Stimulated activated CD8-positive, alpha-beta memory T cell treated with anti-CD3 and anti-CD28 coated beads, Interleukin-7, amount 100 ng/mL, for 1 hour (primary cell): ENCODE results near the gene DAD1.
A peak's percentile ranks its signal among the peaks of the same experiment; 100 is the strongest.
"Not testable (repeated sequence)": the region's sequence is repeated elsewhere in the genome, so short reads cannot be mapped to it uniquely, and the experiment has no call there.

Experiments
- DNase-seq, 2 donors: peaks; one replicate each; pipeline ENCODE4 v3.0.0-alpha.2; 2020; ENCODE audit warnings: low read depth in 2 of 2

Gene DAD1

DNA sequence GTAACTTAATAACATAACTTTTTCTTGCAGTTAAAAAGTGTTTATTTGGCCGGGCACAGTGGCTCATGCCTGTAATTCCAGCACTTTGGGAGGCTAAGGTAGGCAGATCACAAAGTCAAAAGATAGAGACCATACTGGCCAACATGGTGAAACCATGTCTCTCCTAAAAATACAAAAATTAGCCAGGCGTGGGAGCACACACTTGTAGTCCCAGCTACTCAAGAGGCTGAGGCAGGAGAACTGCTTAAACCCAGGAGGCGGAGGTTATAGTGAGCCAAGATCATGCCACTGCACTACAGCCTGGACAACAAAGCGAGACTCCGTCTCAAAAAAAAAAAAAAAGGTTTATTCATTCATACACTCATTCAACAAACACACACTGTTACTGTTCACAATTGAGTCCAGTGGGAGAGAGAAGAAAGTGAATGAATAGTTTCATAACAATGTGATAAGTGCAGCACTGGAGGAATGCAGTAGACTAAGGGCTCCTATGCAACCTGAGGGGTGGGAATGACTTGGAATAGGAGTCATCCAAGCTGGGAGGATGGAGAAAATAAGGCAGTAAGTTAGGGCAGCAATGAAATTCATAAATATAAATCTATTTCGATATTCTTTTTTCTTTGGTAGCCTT, 19.8 kb downstream of the DAD1 start:
- no peak for DNase-seq

DNA sequence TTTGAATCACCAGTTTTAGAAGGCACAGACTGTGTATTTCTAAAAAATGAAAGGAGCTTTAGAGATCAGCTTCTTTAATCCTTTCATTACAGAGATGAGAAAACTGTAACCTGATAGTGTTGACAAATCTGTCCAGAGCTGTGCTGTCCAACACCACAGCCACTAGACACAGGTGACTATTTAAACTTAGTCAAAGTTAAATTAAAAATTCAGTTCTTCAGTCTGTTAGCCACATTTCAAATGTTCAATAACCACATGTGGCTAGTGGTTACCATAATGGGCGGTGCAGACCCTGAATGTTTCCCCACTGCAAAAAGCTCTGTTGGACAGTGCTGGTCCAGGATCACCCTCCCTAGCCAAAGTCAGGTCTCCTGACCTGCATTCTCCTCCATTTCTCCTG, 21.6 kb downstream of the DAD1 start:
- DNase-seq = no peak

DNA sequence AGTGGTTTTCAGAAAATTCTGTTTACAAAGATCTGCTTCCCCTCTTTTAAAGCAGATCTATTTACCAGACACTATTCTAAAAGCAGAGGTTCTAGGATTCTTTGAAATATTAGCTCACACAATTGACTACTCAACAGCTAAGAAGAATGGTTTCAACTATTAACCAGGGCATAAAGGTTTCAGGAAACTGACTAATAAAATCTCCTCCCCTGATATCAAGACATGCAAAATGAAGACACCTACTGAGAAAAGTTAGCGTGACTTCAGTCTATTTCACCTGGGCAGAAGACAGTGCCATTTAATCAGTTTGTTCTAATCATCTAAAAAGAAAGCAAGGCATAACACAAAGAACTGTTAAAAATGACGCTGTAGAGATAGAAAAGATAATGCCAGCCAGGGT, 22.2 kb downstream of the DAD1 start:
- no peak for DNase-seq

- DNase-seq = not testable (repeated sequence)
Measured at GRCh38 chr14:22566266-22566665, 22.8 kb downstream of the DAD1 start.

- DNase-seq = no peak
Measured at GRCh38 chr14:22565391-22565945, 23.6 kb downstream of the DAD1 start.

DNA sequence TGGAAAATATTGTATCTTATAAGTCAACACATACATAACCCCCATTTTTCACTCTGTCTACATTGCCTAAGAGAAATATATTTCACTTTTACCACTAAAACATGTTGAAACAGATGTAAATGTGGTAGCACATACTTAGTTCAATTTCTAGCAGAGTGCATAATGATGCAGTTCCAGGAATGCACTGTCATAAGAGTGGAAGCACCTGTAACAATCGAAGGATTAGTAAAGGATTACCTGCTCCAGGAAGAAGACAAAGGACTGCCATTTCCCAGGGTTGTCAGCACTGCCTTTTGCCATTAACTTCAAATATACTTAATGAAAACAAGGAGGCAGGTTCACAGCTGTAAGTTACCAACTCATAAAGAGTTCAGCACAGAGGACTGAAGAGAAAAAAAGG, 24.6 kb downstream of the DAD1 start:
- no peak for DNase-seq

GRCh38 chr14:22563987-22564386, 25.0 kb downstream of the DAD1 start:
- no peak for DNase-seq

GRCh38 chr14:22561661-22562579, 27.1 kb downstream of the DAD1 start:
- DNase-seq = peak in 1 of 2 donors; percentile 53

- DNase-seq = no peak
Measured at GRCh38 chr14:22561366-22561660, 27.7 kb downstream of the DAD1 start.

GRCh38 chr14:22560662-22561365, 28.2 kb downstream of the DAD1 start:
- no peak for DNase-seq

- DNase-seq = no peak
Measured at GRCh38 chr14:22559041-22559440, 30.0 kb downstream of the DAD1 start.

DNA sequence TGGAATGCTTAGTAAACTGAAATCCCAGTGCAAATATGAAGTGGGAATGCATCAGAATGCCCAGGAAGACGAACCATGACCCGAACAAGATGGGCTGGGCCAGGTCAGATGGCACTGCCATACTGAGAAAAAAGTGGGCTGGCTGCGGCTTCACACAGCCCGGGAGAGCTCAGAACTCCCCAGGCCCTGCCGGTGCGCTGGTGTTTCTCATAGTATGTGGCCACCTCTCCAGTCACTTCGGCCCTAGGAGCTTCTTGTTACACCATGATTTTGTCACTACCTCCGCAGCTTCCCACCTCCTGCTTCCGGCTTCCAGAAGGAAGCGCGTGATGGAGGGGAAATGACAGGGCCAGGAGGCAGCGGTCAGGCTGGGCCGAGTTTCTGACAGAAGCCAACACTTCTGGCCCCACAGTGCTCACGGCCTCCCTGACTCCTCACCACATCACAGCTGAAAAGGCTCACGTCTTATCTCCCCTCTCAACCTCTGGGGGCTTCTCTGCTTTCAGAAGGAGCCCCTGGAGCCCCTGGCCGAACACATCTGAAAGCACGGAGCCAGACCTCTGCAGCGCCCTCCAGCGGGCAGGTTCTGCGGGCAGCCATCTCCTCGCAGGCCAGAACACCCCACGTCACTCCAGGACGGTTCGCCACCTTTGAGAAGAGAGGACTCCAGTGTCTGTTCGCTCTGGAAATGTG, 30.7 kb downstream of the DAD1 start:
- no peak for DNase-seq

DNA sequence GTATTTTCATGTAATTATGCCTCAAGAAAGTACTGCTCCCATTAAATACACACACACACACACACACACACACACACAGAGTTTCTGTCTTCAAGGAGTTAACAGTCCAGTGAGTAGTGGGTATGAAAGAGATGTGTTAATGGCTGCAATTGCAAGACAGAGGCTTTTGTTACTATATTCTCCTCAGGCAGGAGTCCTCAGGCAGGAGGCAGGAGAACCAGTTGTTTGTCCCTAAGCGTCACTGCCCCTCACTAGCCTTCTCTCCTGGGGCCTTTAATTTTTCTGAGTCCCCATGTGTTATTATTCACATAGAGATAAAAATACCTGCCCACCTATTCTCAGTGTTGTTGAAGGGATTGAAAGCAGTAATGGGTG, 31.2 kb downstream of the DAD1 start:
- DNase-seq = no peak

DNA sequence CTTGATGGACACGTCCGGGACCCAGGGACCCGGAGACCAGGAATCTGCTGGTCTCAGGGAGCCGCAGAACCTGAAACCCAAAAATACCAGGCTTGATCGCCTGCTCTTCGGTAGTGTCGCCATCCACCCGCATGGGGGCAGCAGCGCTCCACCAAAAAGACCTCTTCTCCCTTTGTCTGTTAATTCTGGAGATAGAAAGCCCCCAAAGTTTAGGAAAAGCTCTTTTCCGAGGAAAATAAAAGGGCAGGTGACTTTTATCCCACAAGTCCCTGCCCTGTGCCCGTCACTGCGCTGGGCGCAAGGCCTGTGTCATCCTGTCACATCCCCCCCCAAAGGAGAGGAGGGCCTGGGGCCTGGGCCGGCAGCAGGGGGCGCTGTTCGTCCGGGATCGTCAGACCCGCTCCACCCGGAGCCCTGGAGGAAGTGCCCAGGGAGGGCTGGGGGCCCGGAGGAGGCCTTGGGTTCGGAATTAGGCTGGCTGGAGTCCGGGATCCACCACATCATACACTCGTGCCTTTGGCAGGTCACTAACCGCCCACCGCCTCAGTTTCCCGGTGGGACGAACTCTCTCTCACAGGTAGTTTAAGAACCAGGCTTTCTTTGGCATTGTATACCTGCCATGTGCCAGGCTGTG, 31.9 kb downstream of the DAD1 start:
- peak; percentile 80 to 92 for DNase-seq

- peak; percentile 90 to 93 for DNase-seq
Measured at GRCh38 chr14:22556021-22556989, 32.7 kb downstream of the DAD1 start.

- DNase-seq = no peak
Measured at GRCh38 chr14:22555384-22556011, 33.5 kb downstream of the DAD1 start.

DNA sequence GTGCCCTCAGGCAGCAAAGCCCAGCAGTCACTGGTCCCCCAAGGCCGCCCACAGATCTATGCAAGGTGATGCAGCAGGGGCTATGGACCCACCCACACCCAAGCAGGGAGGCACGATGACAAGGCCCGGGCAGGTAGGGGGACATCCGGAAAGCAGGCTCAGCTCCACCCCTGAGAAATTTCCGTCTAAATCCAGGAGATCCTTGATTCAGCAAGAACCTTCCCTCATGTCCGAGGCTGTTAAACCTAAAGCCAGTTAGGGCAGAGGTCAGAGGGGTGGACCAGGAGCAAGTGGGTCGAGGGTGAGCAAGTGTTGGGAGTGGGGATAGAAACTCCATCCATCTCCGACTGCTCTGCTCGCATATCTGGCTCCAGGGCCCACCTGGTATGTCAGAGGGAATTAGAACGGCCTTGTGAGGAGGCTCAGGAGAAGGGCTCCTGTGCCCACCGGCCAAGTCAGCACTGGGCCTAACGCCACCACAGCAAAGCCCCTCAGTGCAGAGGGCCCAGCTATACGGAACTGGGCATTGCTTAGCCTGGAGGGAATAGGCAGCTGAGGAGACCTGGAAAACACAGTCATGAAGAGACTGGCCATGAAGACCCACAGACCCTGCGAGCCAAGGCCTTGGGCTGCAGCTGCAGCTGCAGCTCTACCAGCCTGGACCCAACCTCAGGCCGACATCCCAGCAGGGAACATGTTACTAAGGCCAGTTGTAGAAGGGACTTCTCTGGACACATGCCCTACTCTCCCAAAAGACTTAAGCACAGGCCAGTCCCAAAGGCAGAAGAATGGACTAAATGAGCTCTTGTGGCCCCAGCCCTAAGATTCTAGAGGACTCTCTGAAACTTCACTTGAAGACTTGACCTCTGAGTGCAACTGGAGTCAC, 34.3 kb downstream of the DAD1 start:
- DNase-seq = no peak

DNA sequence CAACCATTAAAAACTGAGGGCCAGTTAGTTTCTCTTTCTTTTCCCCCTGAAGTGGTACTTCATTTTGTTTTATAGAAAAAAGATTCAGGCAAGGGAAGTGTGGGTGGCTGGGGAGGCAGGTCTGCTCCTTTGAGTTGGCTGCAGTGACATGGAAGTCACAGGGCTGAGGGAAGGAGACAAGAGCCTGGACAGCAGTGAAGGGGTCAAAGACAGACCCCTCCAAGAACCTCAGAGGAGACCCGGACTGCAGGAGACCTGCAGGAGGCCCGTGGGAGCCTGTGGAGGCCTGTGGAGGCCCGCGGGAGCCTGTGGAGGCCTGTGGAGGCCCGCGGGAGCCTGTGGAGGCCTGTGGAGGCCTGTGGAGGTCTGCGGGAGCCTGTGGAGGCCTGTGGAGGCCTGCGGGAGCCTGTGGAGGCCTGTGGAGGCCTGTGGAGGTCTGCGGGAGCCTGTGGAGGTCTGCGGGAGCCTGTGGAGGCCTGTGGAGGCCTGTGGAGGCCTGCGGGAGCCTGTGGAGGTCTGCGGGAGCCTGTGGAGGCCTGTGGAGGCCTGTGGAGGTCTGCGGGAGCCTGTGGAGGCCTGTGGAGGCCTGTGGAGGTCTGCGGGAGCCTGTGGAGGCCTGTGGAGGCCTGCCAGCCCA, 35.0 kb downstream of the DAD1 start:
- DNase-seq = not testable (repeated sequence)
